ENCODE measurements around the gene SSR4. TPM values are rescaled to one million over a fixed set of nuclear protein-coding genes. Genes with fewer than 3 reads are reported as not detected.

SSR4 gene
- total RNA-seq, 1 experiment from 2014 or later, result 182 TPM

- no peak for TF ChIP-seq POLR2AphosphoS5 (IDR thresholded peaks at IDR 0.05; ENCODE audit: low read depth, low read length)
- no peak for TF ChIP-seq FOSL1 (IDR thresholded peaks at IDR 0.05; ENCODE audit: low read depth)
- TF ChIP-seq JUND (IDR thresholded peaks at IDR 0.05), result no peak
- no peak for TF ChIP-seq RAD21 (IDR thresholded peaks at IDR 0.05; ENCODE audit: low read depth)
- TF ChIP-seq ZFX (IDR thresholded peaks at IDR 0.05), result no peak
- no peak for TF ChIP-seq ELF1 (IDR thresholded peaks at IDR 0.05; ENCODE audit: borderline replicate concordance, low read depth)
- TF ChIP-seq SRF (IDR thresholded peaks at IDR 0.05; ENCODE audit: low read depth), result no peak
- TF ChIP-seq SIN3A (IDR thresholded peaks at IDR 0.05; ENCODE audit: low read depth), result no peak
Observed at GRCh38 chrX:153800177-153800722, 5.8 kb downstream of the SSR4 start (continued).

GRCh38 chrX:153800746-153801145 lies 6.3 kb downstream of the SSR4 start:
- Histone ChIP-seq H4K20me1 (ENCODE audit: insufficient read depth) (no peaks in the 10 kb centered on the region), H3K9me3 (ENCODE audit: control insufficient read depth in 1 of 2, insufficient read depth in 1 of 2, low read depth in 1 of 2, low read length in 2 of 2) (no peaks in the 10 kb centered on the region), H3K4me3 (replicated peaks in 1 of 2; ENCODE audit: low read depth in 1 of 2, low read length in 2 of 2) (no peak overlapping the region), H3K9me2 (ENCODE audit: insufficient read depth) (no peaks in the 10 kb centered on the region), H3K4me2 (ENCODE audit: low read length) (no peak overlapping the region), H3K36me3 (ENCODE audit: control insufficient read depth in 1 of 2, insufficient read depth in 2 of 2, low read length in 2 of 2) (peaks cover 0 to 6% of the 10 kb centered on the region in 2 experiments; a peak in 1 of 4 replicates), H3K27ac (ENCODE audit: low read depth, low read length) (no peak overlapping the region), H2AFZ (ENCODE audit: low read depth, low read length, poor library complexity, severe bottlenecking) (no peak overlapping the region), H3K4me1 (ENCODE audit: control insufficient read depth in 1 of 2, insufficient read depth in 2 of 2, low read length in 2 of 2) (peaks cover 0 to 3% of the 10 kb centered on the region in 2 experiments; a peak in 1 of 4 replicates), H3K79me2 (ENCODE audit: insufficient read depth, low read length) (peaks cover 9% of the 10 kb centered on the region; the same call in 1 of the 2 replicates), H3K9ac (ENCODE audit: low read length) (no peak overlapping the region), H3K27me3 (ENCODE audit: insufficient read depth, low read length) (no peaks in the 10 kb centered on the region)
- DNase-seq (ENCODE audit: low read depth, low spot score) (no peak), ATAC-seq (peak; percentile 40; the same call in 1 of the 2 replicates)
- ChIA-PET POLR2A (no interaction called here), RAD21 (ENCODE audit: low non-redundant PET in 1 of 2, low total read pairs in 2 of 2, uncharacterized antibody in 2 of 2, unreplicated experiment in 2 of 2) (interaction anchor here in 1 of 2 experiments (0.6 kb wide), 1 partner anchor 85 kb away, joined by 3 read pairs; no protein-coding TSS in a partner anchor), CTCF (no interaction called here)
- no TSS peak for BruUV-seq (replicated peaks)
- intact Hi-C loops (cut with micrococcal nuclease), result no loop called here
- no peak for TF ChIP-seq ATF3 (IDR thresholded peaks at IDR 0.05)
- no peak for TF ChIP-seq ELF1 (IDR thresholded peaks at IDR 0.05; ENCODE audit: borderline replicate concordance, low read depth)
- no peak for TF ChIP-seq FOSL1 (IDR thresholded peaks at IDR 0.05; ENCODE audit: low read depth)
- TF ChIP-seq EGR1 (IDR thresholded peaks at IDR 0.05; ENCODE audit: low read depth), result no peak
- no peak for TF ChIP-seq SP1 (IDR thresholded peaks at IDR 0.05; ENCODE audit: low read depth)
- TF ChIP-seq YY1 (IDR thresholded peaks at IDR 0.05; ENCODE audit: extremely low read depth, insufficient replicate concordance, low read depth, low read length), result no peak
- TF ChIP-seq CTCF (IDR thresholded peaks at IDR 0.05 in 2 of 3, conservative IDR thresholded peaks at IDR 0.05 in 1 of 3; ENCODE audit: borderline replicate concordance in 1 of 3, insufficient read depth in 1 of 3, low read depth in 2 of 3, low read length in 2 of 3), result no peak
- no peak for TF ChIP-seq EZH2 (IDR thresholded peaks at IDR 0.05)
- no peak for TF ChIP-seq EZH2phosphoT487 (IDR thresholded peaks at IDR 0.05; ENCODE audit: borderline replicate concordance)

All from HCT116 (cell line).